HG03520 (cell line): Measurements from ENCODE around the gene TOR1A.
"Not testable (repeated sequence)": the region's sequence is repeated elsewhere in the genome, so short reads cannot be mapped to it uniquely, and the experiment has no call there.

Experiments used
- ATAC-seq: cut with Tn5 transposase; IDR thresholded peaks from one replicate; pipeline ENCODE4 v1.9.1; 2021; ENCODE audit warnings: mild to moderate bottlenecking, moderate library complexity; ENCODE audit not compliant: unreplicated experiment

TOR1A gene

DNA sequence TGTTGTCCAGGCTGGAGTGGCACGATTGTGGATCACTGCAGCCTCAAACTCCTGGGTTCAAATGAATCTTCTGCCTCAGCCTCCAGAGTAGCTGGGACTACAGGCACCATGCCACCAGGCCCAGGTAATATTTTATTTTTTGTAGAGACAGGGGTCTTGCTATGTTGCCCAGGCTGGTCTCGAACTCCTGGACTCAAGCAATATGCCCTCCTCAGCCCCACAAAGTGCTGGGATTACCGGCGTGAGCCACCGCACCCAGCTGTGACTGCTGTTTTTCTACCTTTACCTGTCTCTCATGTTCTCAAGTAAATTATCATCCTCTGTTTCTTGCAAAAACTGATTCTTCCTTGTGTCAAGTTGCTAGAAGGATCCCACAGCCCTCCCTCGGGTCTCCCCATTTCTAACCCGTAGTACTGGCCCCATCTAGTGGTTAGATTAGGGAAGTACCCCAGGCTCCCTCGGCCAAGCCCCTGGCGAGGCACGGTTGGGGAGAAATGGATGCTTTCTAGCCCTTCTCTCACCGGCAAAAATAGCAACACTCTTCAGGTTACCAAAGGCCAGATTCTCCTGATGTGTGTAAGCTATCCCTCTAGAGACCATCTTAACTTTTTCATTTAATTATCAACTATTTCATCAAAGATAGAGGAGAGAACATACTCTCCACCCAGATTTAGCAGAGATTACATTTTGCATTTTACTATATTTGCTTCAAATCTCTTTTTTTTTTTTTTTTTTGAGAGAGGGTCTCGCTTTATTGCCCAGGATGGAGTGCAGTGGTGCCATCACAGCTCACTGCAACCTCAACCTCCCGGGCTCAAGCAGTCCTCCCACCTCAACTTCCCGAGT, 40.2 kb downstream of the TOR1A start:
- no peak for ATAC-seq

GRCh38 chr9:129781981-129782380, 42.0 kb downstream of the TOR1A start:
- ATAC-seq = no peak

DNA sequence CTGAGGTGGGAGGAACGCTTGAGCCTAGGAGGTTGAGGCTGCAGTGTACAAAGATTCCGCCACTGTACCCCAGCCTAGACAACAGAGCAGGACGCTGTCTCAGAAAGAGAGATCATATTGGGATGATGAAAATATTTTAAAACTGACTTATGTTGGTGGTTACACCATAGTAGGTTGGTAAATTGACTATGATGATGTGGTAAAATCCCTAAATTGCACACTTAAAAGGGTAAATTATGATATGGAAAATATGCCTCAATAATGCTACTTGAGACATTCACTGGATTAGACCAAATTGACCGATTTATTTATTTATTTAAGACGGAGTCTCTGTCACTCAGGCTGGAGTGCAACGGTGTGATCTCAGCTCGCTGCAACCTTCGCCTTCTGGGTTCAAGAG, 42.8 kb downstream of the TOR1A start:
- ATAC-seq = no peak

DNA sequence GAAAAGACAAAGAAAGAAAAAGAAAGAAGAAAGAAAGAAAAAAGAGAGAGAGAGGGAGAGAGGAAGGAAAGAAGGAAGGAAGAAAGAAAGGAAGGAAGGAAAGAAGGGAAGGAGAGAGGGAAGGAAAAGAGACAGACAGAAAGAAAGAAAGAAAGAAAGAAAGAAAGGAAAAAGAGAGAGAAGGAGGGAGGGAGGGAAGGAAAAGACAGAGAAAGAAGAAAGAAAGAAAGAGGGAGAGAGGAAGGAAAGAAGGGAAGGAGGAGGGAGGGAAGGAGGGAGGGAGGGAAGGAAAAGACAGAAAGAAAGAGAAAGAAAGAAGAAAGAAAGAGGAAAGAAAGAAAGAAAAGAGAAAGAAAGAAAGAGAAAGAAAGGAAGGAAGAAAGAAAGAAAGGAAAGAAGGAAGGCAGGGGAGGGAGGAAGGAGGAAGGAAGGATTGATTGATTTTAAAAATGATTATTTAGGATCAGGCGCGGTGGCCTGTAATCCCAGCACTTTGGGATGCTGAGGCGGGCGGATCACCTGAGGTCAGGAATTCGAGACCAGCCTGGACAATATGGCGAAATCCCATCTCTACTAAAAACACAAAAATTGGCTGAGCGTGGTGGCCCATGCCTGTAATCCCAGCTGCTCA, 44.3 kb downstream of the TOR1A start:
- ATAC-seq = no peak

GRCh38 chr9:129778469-129778868, 45.5 kb downstream of the TOR1A start:
- no peak for ATAC-seq

DNA sequence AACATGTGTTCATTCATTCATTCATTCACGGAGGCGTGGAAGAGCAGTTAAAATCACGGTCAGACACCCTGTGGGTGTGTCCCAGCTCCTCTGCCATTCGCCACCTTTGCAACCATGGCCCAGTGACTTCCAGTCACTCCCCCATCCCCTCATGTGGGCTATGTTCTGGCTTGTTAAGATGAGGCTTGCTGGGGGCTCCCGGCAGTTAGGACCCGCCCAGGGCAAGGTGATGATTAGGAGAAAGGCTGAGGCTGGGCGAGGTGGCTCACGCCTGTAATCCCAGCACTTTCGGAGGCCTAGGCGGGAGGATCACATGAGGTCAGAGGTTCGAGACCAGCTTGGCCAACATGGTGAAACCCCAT, 46.2 kb downstream of the TOR1A start:
- ATAC-seq = no peak

DNA sequence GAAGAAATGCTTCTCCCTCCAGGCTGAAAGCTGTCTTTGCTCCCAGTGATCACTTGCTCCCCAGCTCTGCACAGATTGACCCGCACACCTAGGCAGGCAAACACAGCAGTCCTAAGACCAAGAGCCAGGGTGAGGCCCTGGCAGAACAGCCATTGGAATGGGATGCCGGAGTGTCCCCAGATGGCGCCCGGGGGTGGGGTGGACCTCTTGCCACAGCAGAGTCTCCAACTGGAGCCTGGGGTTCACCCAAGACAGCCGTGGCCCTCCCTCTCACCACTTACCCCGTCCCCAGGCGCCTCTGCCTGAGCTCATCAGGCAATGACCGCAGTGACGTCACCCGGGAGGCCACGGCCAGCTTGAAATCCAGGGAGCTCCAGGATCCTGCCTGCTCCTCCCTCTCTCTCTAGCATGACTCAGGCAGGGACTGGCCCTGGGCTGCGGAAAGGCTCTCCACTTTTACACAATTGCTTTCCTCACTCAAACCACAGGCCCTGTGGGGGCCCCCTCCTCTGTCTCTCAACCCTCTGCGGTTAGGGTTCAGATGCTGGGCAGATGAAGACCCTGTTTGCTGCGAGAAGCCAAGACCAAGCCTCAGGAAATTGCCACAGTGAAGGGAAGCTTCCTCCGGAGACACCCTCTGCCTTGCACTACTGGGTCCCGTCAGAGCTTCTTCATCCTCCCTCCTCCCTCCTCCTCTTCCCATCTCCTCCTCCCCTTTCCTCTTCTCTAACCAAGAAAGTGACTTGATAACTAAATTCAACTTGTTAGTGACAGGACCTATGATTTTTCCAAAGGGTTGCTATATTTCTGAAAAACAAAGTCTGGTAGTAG, 46.8 kb downstream of the TOR1A start:
- ATAC-seq = no peak

- no peak for ATAC-seq
Measured at GRCh38 chr9:129776566-129776937, 47.4 kb downstream of the TOR1A start.

DNA sequence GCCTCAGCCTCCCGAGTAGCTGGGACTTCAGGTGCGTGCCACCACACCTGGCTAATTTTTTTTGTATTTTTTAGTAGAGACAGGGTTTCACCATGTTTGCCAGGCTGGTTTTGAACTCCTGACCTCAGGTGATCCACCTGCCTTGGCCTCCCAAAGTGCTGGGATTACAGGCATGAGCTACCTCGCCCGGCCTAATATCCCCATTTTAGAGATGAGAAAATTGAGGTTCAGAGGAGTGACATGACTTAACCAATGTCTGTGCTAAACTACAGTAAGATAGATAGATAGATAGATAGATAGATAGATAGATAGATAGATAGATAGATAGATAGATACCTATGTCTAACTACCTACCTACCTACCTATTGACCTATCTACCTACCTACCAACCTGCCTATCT, 47.8 kb downstream of the TOR1A start:
- ATAC-seq = not testable (repeated sequence)

DNA sequence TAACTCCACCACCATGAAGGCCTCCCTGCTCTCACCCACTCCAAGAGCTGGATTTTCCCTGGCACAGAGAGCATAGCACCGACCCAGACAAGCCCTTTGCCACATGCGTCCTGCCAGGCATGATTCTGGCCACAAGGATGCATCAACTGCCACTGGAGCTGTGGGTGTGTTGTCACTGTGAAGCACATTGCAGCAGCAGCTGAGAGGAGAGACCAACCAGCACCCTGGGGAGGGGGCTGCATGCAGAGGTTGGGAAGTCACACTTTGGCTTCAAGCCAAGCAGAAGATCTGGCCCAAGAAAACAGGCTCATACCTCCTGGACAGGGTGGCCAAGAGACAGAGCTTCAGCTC, 48.5 kb downstream of the TOR1A start:
- no peak for ATAC-seq

DNA sequence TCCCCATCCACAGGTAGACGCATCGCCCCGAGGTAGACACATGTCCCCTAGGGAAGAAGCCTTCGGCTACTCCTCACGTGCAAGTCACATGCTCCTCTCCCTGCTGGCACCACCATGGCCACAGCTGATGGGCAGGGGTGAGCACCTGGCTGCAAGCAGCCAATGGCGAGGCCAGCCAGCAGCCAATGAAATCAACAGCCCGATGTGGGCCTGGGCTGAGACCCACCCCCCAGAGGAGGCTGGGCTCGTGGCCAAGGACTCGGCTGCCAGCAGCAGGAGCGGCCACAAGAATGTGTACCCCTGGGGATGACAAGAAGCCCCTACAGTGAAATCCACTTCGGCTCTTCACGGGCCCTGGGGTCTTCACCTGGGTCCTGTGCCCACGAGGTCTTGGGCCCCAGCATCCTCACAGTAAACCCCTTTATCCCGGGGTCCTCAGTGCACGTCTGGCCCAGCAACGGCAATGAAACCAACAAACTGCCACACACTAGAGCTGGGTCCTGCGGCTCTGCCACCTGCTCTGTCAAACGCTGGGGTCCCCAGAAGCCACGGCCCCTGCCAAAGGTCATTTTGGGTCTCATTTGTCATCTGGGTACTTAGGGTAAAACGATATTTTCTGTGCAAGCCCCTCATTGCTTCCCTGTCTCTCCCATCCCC, 49.0 kb downstream of the TOR1A start:
- no peak for ATAC-seq

- no peak for ATAC-seq
Measured at GRCh38 chr9:129773262-129774048, 50.5 kb downstream of the TOR1A start.

- ATAC-seq = no peak
Measured at GRCh38 chr9:129770741-129771140, 53.2 kb downstream of the TOR1A start.

- ATAC-seq = no peak
Measured at GRCh38 chr9:129769669-129770068, 54.3 kb downstream of the TOR1A start.

DNA sequence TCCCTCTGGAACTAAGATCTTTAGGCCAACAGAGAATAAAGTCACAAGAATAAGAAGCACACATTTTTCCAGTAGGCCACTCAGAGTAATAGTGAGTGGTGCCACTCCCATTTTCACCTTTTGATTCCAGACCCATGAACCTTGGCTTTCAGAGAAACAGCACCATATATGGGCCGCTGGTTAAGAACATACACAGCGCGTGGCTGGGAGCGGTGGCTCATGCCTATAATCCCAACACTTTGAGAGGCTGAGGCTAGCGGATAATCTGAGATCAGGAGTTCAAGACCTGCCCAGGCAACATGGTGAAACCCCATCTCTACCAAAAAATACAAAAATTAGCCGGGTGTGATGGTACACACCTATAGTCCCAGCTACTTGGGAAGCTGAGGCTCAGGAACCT, 55.5 kb downstream of the TOR1A start:
- ATAC-seq = no peak

DNA sequence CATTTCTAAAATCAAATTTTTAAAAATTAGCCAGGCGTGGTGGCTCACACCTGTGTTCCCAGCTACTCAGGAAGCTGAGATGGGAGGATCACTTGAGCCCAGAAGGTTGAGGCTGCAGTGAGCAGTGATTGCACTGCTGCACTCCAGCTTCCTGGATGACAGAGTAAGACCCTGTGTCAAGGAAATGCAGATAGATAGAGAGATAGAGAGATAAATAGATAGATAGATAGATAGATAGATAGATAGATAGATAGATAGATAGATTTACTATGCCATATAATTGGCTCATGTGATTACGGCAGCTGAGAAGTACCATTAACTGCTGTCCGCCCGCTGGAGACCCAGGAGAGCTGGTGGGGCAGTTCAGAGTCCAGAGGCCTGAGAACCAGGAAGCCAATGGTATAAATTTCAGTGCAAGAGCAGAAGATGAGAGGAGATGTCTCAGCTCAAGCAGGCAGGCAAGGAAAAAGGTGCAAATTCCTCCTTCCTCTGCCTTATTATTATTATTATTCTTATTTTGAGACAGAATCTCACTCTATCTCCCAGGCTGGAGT, 58.1 kb downstream of the TOR1A start:
- no peak for ATAC-seq

GRCh38 chr9:129762985-129763926, 60.7 kb downstream of the TOR1A start:
- ATAC-seq = no peak
